DOHH2 (cell line): ENCODE results near the gene TMEM263.

Experiments used
- CTCF ChIP-seq: fragments of 200-600 bp; sonication (generic); IDR thresholded peaks from one replicate; pipeline ENCODE4 v1.5.1; 2014; ENCODE audit warnings: antibody characterized with exemption, mild to moderate bottlenecking, low read depth, low read length; ENCODE audit not compliant: poor library complexity, severe bottlenecking
- EZH2phosphoT487 ChIP-seq: fragments of 200-600 bp; sonication (generic); IDR thresholded peaks from 2 replicates; pipeline ENCODE4 v1.6.1; 2017; ENCODE audit warnings: borderline replicate concordance, mild to moderate bottlenecking, antibody characterized with exemption, low read length, moderate library complexity, mixed read lengths

GRCh38 chr12:106994579-106995220 lies 39.0 kb downstream of the TMEM263 start:
- TF ChIP-seq CTCF (no peak), EZH2phosphoT487 (no peak)
